SJCRH30 (cell line): ENCODE measurements around the gene ATXN2L. TPM values are rescaled to one million over a fixed set of nuclear protein-coding genes. Genes with fewer than 3 reads are reported as not detected.

Source experiments
- DNase-seq, 2 experiments: peaks; one replicate each; pipeline ENCODE4 v3.0.0-alpha.2; 2015 to 2020
- H3K27ac ChIP-seq: fragments of 250-450 bp; sonication (Bioruptor Pico); 2 replicates; pipeline ENCODE4 v1.5.1; 2020; ENCODE audit warnings: mild to moderate bottlenecking, moderate library complexity
- H3K27me3 ChIP-seq: fragments of 250-450 bp; sonication (Bioruptor Pico); 2 replicates; pipeline ENCODE4 v1.5.1; 2020; ENCODE audit warnings: mild to moderate bottlenecking, moderate library complexity
- H3K36me3 ChIP-seq: fragments of 250-450 bp; sonication (Bioruptor Pico); 2 replicates; pipeline ENCODE4 v1.5.1; 2020; ENCODE audit warnings: mild to moderate bottlenecking, moderate library complexity
- H3K4me1 ChIP-seq: fragments of 250-450 bp; sonication (Bioruptor Pico); 2 replicates; pipeline ENCODE4 v1.5.1; 2020; ENCODE audit warnings: mild to moderate bottlenecking, moderate library complexity
- H3K4me3 ChIP-seq: fragments of 250-450 bp; sonication (Bioruptor Pico); 2 replicates; pipeline ENCODE4 v1.5.1; 2020; ENCODE audit warnings: mild to moderate bottlenecking, moderate library complexity
- H3K9me3 ChIP-seq: fragments of 250-450 bp; sonication (Bioruptor Pico); replicated peaks from 2 replicates; pipeline ENCODE4 v1.5.1; 2020; ENCODE audit warnings: mild to moderate bottlenecking, moderate library complexity
- total RNA-seq: library from RNA; depleted of rRNA; stranded (reverse); fragments of >200 nt; shearing (Covaris generic); gene quantifications from 2 replicates; pipeline ENCODE4 v1.2.3, GENCODE V29; 2014; rRNA removed

ATXN2L gene
- total RNA-seq, 1 experiment from 2014 or later: 68.3 TPM

DNA sequence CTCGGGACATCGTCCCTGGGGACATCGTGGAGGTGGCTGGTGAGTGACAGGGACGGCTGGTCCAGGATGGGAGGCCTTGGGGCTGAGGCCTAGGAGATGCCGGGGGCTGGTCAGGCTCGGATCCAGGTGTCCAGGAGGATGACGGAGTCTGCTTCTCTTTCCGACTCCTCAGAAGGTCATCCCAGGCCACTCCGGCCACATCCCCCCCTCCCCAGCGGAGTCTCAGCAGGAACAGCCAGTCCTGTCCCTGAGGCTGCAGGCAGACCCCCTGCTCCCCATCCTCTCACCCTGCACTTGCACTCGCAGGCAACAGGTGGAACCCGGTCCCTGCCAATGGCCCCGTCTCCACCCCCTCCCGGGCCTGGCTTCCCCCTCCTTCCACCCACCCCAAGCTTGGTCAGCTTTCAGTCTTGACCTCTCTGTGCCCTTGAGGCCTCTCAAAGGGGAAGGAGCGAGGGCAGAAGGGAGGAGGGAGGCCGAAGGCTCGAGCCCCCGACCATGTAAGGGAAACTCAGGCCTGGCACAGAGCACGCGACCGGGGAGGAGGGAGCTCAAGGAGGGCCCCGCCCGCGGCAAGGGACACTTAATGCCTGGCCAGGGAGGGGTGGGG lies 59.9 kb downstream of the ATXN2L start:
- Histone ChIP-seq H3K36me3 (peaks cover 9% of the 10 kb centered on the region), H3K4me3 (no peak overlapping the region), H3K4me1 (peaks cover 21% of the 10 kb centered on the region), H3K27ac (no peak overlapping the region), H3K9me3 (no peaks in the 10 kb centered on the region), H3K27me3 (no peaks in the 10 kb centered on the region)
- peak; percentile 62 to 74 for DNase-seq

GRCh38 chr16:28883221-28883996 lies 60.6 kb downstream of the ATXN2L start:
- H3K27ac ChIP-seq: no peak overlapping the region
- peaks cover 11% of the 10 kb centered on the region for H3K36me3 ChIP-seq
- H3K27me3 ChIP-seq: no peaks in the 10 kb centered on the region
- no peak for DNase-seq
- no peaks in the 10 kb centered on the region for H3K9me3 ChIP-seq
- H3K4me1 ChIP-seq: peaks cover 16% of the 10 kb centered on the region
- H3K4me3 ChIP-seq: no peak overlapping the region

DNA sequence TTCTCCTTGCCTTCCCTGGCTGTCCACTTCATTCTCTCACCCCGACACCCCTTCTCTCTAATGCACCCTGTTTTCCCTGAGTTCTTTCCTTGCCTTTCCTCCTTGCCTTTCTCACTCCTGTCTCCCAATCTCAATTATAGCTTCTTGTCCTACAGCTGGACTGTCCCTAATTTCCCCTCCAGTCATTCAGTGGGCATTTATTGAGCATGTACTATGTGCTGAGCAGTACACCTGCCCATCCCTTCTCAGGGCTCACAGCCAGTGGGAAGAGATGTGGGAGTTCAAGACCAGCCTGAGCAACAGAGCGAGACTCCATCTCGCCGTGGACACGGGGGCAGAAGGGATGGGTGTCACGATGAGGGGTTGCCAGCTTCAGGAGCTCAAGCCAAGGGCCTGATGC lies 61.2 kb downstream of the ATXN2L start:
- no peak for DNase-seq
- Histone ChIP-seq H3K4me3 (no peak overlapping the region), H3K36me3 (peaks cover 11% of the 10 kb centered on the region), H3K27me3 (no peaks in the 10 kb centered on the region), H3K9me3 (no peaks in the 10 kb centered on the region), H3K4me1 (peaks cover 16% of the 10 kb centered on the region), H3K27ac (no peak overlapping the region)

Other genes with a start within 250 kb of the ATXN2L start
- gene SULT1A2, start 225.9 kb upstream of the ATXN2L start, total RNA-seq: not detected in 2 replicates
- gene SULT1A1, start 213.0 kb upstream of the ATXN2L start, total RNA-seq: 1.4 and 1.8 TPM in 2 replicates
- not detected in 2 replicates for gene NPIPB8, start 184.9 kb upstream of the ATXN2L start, total RNA-seq
- 361 and 372 TPM in 2 replicates for gene EIF3C, start 111.5 kb upstream of the ATXN2L start, total RNA-seq
- gene NPIPB9, start 71.2 kb upstream of the ATXN2L start, total RNA-seq: 1.1 TPM in 1 of 2 replicates, not detected in the other
- gene TUFM, start 23.3 kb downstream of the ATXN2L start, total RNA-seq: 115 and 119 TPM in 2 replicates
- 20.3 and 21.4 TPM in 2 replicates for gene SH2B1, start 40.8 kb downstream of the ATXN2L start, total RNA-seq
- gene ATP2A1, start 55.5 kb downstream of the ATXN2L start, total RNA-seq: 21.8 and 24.8 TPM in 2 replicates
- gene RABEP2, start 102.2 kb downstream of the ATXN2L start, total RNA-seq: 7.4 and 8.1 TPM in 2 replicates
- 0.10 TPM in 1 of 2 replicates, not detected in the other for gene CD19, start 109.0 kb downstream of the ATXN2L start, total RNA-seq
- 20.2 and 29.5 TPM in 2 replicates for gene NFATC2IP, start 127.9 kb downstream of the ATXN2L start, total RNA-seq
- gene SPNS1, start 151.8 kb downstream of the ATXN2L start, total RNA-seq: 22.1 and 23.5 TPM in 2 replicates
- 0.66 and 1.6 TPM in 2 replicates for gene LAT, start 162.1 kb downstream of the ATXN2L start, total RNA-seq